ENCODE results near the gene TLNRD1.

Gene TLNRD1

DNA sequence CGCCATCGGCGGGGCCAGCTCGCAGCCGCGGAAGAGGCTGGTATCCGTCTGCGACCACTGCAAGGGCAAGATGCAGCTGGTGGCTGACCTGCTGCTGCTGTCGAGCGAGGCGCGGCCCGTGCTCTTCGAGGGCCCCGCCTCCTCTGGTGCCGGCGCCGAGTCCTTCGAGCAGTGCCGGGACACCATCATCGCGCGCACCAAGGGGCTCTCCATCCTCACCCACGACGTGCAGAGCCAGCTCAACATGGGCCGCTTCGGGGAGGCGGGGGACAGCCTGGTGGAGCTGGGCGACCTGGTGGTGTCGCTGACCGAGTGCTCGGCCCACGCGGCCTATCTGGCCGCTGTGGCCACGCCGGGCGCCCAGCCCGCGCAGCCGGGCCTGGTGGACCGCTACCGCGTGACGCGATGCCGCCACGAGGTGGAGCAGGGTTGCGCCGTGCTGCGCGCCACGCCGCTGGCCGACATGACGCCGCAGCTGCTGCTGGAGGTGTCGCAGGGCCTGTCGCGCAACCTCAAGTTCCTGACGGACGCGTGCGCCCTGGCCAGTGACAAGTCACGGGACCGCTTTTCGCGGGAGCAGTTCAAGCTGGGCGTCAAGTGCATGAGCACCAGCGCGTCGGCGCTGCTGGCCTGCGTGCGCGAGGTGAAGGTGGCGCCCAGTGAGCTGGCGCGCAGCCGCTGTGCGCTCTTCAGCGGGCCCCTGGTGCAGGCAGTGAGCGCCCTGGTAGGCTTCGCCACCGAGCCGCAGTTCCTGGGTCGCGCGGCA, 1.8 kb downstream of the TLNRD1 start:
- H3K27ac ChIP-seq (ENCODE audit: low read length) = peak overlapping the region; percentile 51
- H3K27me3 ChIP-seq (ENCODE audit: low read depth, low read length) = no peaks in the 10 kb centered on the region
- peaks cover 3 to 28% of the 10 kb centered on the region in 2 donors for H3K4me1 ChIP-seq (ENCODE audit: control insufficient read depth in 1 of 2, insufficient read depth in 2 of 2, low read length in 2 of 2)
- no peaks in the 10 kb centered on the region for H3K9me3 ChIP-seq (ENCODE audit: control insufficient read depth in 1 of 2, low read length in 2 of 2)
- H3K36me3 ChIP-seq (ENCODE audit: control insufficient read depth in 1 of 2, insufficient read depth in 2 of 2, low read length in 2 of 2) = peaks cover 0 to 9% of the 10 kb centered on the region in 2 donors
- H3K4me3 ChIP-seq (ENCODE audit: low read depth in 1 of 2, low read length in 2 of 2) = peak overlapping the region; percentile 44 to 76

DNA sequence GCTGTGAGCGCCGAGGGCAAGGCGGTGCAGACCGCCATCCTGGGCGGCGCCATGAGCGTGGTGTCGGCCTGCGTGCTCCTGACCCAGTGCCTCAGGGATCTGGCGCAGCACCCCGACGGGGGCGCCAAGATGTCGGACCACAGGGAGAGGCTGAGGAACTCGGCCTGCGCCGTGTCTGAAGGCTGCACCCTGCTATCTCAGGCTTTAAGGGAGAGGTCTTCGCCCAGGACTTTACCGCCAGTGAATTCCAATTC, 2.3 kb downstream of the TLNRD1 start:
- no peak overlapping the region for H3K27ac ChIP-seq (ENCODE audit: low read length)
- H3K4me3 ChIP-seq (ENCODE audit: low read depth in 1 of 2, low read length in 2 of 2) = peak overlapping the region; percentile 31 to 76
- H3K36me3 ChIP-seq (ENCODE audit: control insufficient read depth in 1 of 2, insufficient read depth in 2 of 2, low read length in 2 of 2) = peaks cover 0 to 9% of the 10 kb centered on the region in 2 donors
- peaks cover 3 to 28% of the 10 kb centered on the region in 2 donors for H3K4me1 ChIP-seq (ENCODE audit: control insufficient read depth in 1 of 2, insufficient read depth in 2 of 2, low read length in 2 of 2)
- H3K27me3 ChIP-seq (ENCODE audit: low read depth, low read length) = no peaks in the 10 kb centered on the region
- H3K9me3 ChIP-seq (ENCODE audit: control insufficient read depth in 1 of 2, low read length in 2 of 2) = no peaks in the 10 kb centered on the region

DNA sequence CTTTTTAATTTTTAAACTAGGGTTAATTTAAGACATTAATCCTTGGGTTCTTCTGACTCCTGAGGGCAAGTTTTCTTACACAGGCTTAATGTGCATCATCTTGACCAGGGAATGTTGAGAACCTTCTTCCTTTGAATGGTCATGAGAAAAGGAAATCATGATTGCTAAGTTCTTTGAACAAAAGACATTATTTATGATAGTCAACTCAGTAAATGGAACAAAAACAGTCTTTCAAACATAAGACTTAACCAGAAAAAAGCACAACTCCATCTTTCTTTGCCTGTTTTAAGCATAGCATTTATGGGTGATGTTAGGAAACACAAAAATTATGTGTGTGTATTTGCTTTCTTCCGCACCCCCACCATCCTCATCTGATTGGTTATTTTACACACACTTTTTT, 5.4 kb downstream of the TLNRD1 start:
- Histone ChIP-seq H3K27me3 (ENCODE audit: low read depth, low read length) (no peaks in the 10 kb centered on the region), H3K27ac (ENCODE audit: low read length) (no peak overlapping the region), H3K4me1 (ENCODE audit: control insufficient read depth in 1 of 2, insufficient read depth in 2 of 2, low read length in 2 of 2) (peaks cover 3 to 28% of the 10 kb centered on the region in 2 donors), H3K4me3 (ENCODE audit: low read depth in 1 of 2, low read length in 2 of 2) (no peak overlapping the region), H3K9me3 (ENCODE audit: control insufficient read depth in 1 of 2, low read length in 2 of 2) (no peaks in the 10 kb centered on the region), H3K36me3 (ENCODE audit: control insufficient read depth in 1 of 2, insufficient read depth in 2 of 2, low read length in 2 of 2) (peaks cover 0 to 9% of the 10 kb centered on the region in 2 donors)

DNA sequence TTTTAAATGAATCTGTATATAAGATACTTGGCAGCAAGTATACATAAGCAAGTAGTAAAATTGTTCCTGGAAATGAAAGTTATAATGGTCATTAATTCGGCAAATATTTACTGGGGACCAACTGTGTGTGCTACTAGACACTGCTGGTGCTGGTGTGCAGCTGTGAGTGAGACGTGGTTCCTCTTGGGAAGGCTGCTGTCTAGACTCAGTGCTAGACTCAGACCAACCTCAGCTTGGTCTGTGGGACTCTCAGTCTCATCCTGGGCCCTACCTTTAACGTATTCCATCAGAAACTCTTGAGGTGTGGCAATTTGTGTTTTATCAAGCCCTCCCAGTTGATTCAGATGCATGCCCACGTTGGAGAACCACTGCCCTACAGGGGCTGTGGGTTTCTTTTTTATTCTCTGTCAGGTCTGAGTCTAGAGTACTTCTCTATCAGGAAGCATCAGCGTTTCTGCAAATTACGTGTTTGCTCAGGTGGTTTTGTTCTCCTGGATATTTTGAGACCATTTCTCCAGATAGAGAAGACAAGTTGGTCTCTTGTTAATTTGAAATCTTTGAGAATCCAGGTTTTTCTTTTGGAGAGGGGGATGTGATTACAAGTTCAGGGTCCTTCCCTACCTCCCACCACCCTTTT, 6.8 kb downstream of the TLNRD1 start:
- H3K4me1 ChIP-seq (ENCODE audit: control insufficient read depth in 1 of 2, insufficient read depth in 2 of 2, low read length in 2 of 2) = peaks cover 3 to 23% of the 10 kb centered on the region in 2 donors
- H3K36me3 ChIP-seq (ENCODE audit: control insufficient read depth in 1 of 2, insufficient read depth in 2 of 2, low read length in 2 of 2) = peaks cover 0 to 9% of the 10 kb centered on the region in 2 donors
- H3K27me3 ChIP-seq (ENCODE audit: low read depth, low read length) = no peaks in the 10 kb centered on the region
- H3K27ac ChIP-seq (ENCODE audit: low read length) = no peak overlapping the region
- no peak overlapping the region for H3K4me3 ChIP-seq (ENCODE audit: low read depth in 1 of 2, low read length in 2 of 2)
- no peaks in the 10 kb centered on the region for H3K9me3 ChIP-seq (ENCODE audit: control insufficient read depth in 1 of 2, low read length in 2 of 2)

DNA sequence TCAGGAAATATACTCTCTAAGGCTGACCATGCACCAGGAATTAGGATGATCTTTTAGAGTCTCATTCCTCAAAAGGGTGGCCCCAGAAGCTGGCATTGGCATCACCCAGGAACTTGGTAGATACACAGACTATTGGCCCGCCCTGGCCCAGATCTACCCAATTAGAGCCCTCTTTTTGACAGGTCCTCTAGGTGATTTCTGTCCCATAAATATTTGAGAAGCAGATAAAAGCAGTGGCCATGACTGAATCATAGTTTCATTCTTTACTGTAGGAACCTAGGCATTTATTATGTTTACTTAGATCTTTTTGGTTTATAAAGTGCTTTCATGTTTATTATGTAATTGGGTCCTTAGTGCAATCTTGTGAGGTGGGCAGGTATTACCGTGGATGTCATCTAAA, 7.6 kb downstream of the TLNRD1 start:
- Histone ChIP-seq H3K4me3 (ENCODE audit: low read depth in 1 of 2, low read length in 2 of 2) (no peak overlapping the region), H3K36me3 (ENCODE audit: control insufficient read depth in 1 of 2, insufficient read depth in 2 of 2, low read length in 2 of 2) (peaks cover 0 to 2% of the 10 kb centered on the region in 2 donors), H3K27ac (ENCODE audit: low read length) (no peak overlapping the region), H3K9me3 (ENCODE audit: control insufficient read depth in 1 of 2, low read length in 2 of 2) (no peaks in the 10 kb centered on the region), H3K4me1 (ENCODE audit: control insufficient read depth in 1 of 2, insufficient read depth in 2 of 2, low read length in 2 of 2) (peaks cover 3 to 16% of the 10 kb centered on the region in 2 donors), H3K27me3 (ENCODE audit: low read depth, low read length) (no peaks in the 10 kb centered on the region)

DNA sequence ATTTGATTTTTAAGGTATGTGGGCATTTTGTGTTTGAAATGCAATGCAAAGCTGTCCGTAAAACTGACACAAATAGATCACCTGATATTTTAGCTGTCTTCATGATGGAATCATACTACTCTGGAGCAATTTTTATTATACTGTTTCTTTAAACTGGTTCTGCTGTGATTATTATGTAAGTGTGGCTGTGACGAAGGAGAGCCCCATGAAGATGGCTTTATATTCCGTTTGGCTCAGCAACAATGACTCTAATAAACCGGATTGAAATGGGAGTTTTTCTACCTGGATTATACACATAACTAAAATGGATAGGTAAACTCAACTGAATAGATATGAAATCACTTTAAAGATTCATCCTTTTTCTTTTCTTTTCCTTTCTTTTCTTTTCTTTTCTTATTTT, 9.4 kb downstream of the TLNRD1 start:
- Histone ChIP-seq H3K9me3 (ENCODE audit: control insufficient read depth in 1 of 2, low read length in 2 of 2) (no peaks in the 10 kb centered on the region), H3K27ac (ENCODE audit: low read length) (no peak overlapping the region), H3K4me1 (ENCODE audit: control insufficient read depth in 1 of 2, insufficient read depth in 2 of 2, low read length in 2 of 2) (peaks cover 3 to 9% of the 10 kb centered on the region in 2 donors), H3K36me3 (ENCODE audit: control insufficient read depth in 1 of 2, insufficient read depth in 2 of 2, low read length in 2 of 2) (no peaks in the 10 kb centered on the region), H3K27me3 (ENCODE audit: low read depth, low read length) (no peaks in the 10 kb centered on the region), H3K4me3 (ENCODE audit: low read depth in 1 of 2, low read length in 2 of 2) (no peak overlapping the region)

DNA sequence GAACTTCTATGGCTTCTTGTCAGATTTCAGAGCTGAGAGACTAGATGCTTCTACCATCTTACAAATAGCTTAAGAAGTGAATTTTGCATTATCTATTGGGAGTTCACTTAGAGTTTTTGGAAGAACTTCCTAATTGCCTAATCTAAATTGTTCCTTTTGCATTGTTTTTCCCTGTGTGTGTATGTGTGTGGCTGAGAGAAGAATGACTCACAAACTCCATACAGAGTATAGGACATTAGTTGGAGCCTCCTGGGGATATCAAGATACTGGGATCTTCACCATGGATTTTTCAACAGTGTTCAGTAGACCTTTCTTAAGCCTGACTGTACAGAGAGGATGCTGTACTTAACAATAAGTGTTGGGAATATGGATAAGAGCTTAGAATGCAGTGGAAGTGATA, 10.9 kb downstream of the TLNRD1 start:
- Histone ChIP-seq H3K9me3 (ENCODE audit: control insufficient read depth in 1 of 2, low read length in 2 of 2) (no peaks in the 10 kb centered on the region), H3K4me3 (ENCODE audit: low read depth in 1 of 2, low read length in 2 of 2) (no peak overlapping the region), H3K27me3 (ENCODE audit: low read depth, low read length) (no peaks in the 10 kb centered on the region), H3K27ac (ENCODE audit: low read length) (no peak overlapping the region), H3K4me1 (ENCODE audit: control insufficient read depth in 1 of 2, insufficient read depth in 2 of 2, low read length in 2 of 2) (peaks cover 0 to 3% of the 10 kb centered on the region in 2 donors), H3K36me3 (ENCODE audit: control insufficient read depth in 1 of 2, insufficient read depth in 2 of 2, low read length in 2 of 2) (no peaks in the 10 kb centered on the region)

DNA sequence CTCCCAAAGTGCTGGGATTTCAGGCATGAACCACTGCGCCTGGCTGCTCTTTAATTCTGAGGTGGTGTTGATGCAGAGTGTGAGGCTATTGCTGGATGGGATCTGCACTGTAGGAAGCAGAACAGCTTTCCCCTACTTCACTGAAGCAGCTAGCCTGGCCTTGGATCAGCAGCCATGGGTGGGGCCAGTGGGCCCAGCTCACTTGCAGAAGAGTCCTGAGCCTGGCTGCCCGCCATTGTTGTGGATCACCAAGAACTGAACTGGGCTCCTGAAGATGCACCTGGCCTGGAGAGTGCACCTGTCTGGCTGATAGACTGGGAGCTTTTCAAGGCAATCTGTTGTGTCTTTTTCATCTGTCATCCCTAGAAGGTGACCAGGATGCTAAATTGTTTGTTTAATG, 11.9 kb downstream of the TLNRD1 start:
- no peaks in the 10 kb centered on the region for H3K36me3 ChIP-seq (ENCODE audit: control insufficient read depth in 1 of 2, insufficient read depth in 2 of 2, low read length in 2 of 2)
- no peak overlapping the region for H3K27ac ChIP-seq (ENCODE audit: low read length)

DNA sequence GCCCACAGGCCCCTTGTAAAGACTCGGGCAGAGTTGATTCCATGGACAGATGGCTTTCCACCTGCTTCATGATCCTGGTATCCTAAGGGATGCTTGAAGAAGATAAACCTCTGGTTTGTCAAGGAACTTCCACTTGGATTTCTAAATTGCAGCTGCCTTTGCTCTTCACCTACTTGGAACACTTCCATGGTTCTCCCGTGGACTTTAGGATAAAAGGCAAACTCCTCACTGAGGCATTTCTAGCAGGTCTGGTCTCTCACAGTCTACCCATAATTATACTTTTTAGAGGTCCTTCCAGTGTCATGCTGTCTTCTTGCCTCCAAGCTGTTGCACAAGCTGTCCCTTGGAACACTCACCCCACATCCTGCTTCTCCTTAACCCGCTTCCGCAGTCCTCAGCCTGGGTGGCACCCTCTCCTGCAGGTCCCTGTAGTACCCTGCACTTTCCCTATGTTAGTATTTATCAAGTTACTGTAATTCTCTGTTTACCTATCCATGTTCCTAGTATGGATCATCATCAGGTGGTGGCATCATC, 12.7 kb downstream of the TLNRD1 start:
- H3K36me3 ChIP-seq (ENCODE audit: control insufficient read depth in 1 of 2, insufficient read depth in 2 of 2, low read length in 2 of 2) = no peaks in the 10 kb centered on the region
- no peak overlapping the region for H3K27ac ChIP-seq (ENCODE audit: low read length)
- H3K4me1 ChIP-seq (ENCODE audit: control insufficient read depth in 1 of 2, insufficient read depth in 2 of 2, low read length in 2 of 2) = peaks cover 0 to 3% of the 10 kb centered on the region in 2 donors
- H3K4me3 ChIP-seq (ENCODE audit: low read depth in 1 of 2, low read length in 2 of 2) = no peak overlapping the region
- no peaks in the 10 kb centered on the region for H3K9me3 ChIP-seq (ENCODE audit: control insufficient read depth in 1 of 2, low read length in 2 of 2)
- no peaks in the 10 kb centered on the region for H3K27me3 ChIP-seq (ENCODE audit: low read depth, low read length)

More for the DNA sequence above, 11.9 kb downstream of the TLNRD1 start:
- no peaks in the 10 kb centered on the region for H3K27me3 ChIP-seq (ENCODE audit: low read depth, low read length)
- no peak overlapping the region for H3K4me3 ChIP-seq (ENCODE audit: low read depth in 1 of 2, low read length in 2 of 2)
- peaks cover 0 to 3% of the 10 kb centered on the region in 2 donors for H3K4me1 ChIP-seq (ENCODE audit: control insufficient read depth in 1 of 2, insufficient read depth in 2 of 2, low read length in 2 of 2)
- H3K9me3 ChIP-seq (ENCODE audit: control insufficient read depth in 1 of 2, low read length in 2 of 2) = no peaks in the 10 kb centered on the region

DNA sequence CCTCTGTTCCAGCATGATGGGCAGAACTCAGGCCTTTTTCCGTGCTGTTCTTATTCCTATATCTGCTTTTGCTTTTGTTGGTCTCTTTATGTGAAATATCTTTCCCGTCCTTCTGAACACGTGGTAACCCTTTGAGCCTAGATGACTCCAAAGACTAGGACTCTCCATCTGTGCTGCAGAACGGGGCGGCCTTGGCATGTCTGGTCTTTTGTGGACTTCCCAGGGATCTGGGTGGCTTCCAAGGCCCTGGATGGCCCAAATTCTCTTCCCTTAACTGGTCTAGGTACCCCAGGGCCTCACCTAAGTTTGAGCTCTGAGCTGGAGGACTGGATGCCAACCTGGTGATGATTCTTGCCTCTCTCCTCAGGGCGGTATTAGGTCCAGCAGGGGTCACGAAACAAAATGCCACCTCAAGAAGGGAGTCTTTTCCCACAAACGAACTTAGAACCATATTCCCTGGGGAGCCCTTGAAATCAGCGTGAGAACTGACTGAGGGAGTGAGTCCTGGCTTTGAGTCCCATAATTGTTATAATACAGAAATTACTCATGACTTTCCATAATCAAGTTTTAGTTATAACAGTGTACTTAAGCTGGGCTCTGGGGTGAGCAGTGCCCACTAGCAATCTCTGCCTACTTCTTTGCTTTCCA, 13.8 kb downstream of the TLNRD1 start:
- Histone ChIP-seq H3K4me3 (ENCODE audit: low read depth in 1 of 2, low read length in 2 of 2) (no peak overlapping the region), H3K27me3 (ENCODE audit: low read depth, low read length) (no peaks in the 10 kb centered on the region), H3K36me3 (ENCODE audit: control insufficient read depth in 1 of 2, insufficient read depth in 2 of 2, low read length in 2 of 2) (no peaks in the 10 kb centered on the region), H3K9me3 (ENCODE audit: control insufficient read depth in 1 of 2, low read length in 2 of 2) (no peaks in the 10 kb centered on the region), H3K4me1 (ENCODE audit: control insufficient read depth in 1 of 2, insufficient read depth in 2 of 2, low read length in 2 of 2) (peaks cover 0 to 3% of the 10 kb centered on the region in 2 donors), H3K27ac (ENCODE audit: low read length) (no peak overlapping the region)

DNA sequence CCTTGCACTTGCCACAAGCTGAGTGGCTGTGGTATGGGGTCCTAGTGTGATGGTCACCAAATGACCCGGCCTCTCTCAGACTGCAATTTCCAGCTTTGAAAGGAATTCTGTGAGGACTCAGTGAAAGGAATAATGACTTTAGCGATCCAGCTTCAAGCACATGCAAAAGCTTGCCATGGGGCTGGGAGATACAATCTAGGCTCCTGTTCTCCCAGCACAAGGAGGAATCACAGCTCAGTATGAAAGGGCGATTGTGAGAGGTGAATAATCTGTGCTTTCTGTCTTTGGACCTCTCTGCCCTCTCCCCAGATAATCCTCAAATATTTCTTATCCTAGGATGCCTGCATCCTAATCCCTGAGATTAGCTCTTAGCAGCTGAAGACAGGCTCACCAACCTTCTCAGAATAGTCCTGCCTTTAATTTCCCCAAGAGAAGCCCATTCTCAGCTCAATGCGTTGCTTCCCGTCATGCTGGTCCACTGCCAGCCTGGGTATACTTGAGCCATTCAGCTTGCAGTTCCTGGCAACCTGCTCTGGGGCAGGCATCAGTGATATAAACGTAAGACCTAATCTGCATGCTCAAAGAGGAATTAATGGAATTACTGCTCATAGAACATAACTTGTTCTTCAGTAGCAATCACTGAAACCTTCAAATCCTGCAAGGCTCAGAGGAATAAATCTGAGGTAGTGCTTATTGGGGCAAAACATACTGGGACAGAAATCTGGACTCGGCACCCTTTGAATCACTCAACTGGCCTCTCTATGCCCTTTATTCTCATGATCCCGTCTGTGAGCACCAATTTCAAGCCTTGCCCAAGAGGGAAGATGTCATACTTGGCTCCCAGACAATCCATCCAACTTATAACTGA, 15.1 kb downstream of the TLNRD1 start:
- H3K4me3 ChIP-seq (ENCODE audit: low read depth in 1 of 2, low read length in 2 of 2) = no peak overlapping the region
- peaks cover 0 to 3% of the 10 kb centered on the region in 2 donors for H3K4me1 ChIP-seq (ENCODE audit: control insufficient read depth in 1 of 2, insufficient read depth in 2 of 2, low read length in 2 of 2)
- no peaks in the 10 kb centered on the region for H3K27me3 ChIP-seq (ENCODE audit: low read depth, low read length)
- H3K27ac ChIP-seq (ENCODE audit: low read length) = peak overlapping the region; percentile 4
- no peaks in the 10 kb centered on the region for H3K36me3 ChIP-seq (ENCODE audit: control insufficient read depth in 1 of 2, insufficient read depth in 2 of 2, low read length in 2 of 2)
- no peaks in the 10 kb centered on the region for H3K9me3 ChIP-seq (ENCODE audit: control insufficient read depth in 1 of 2, low read length in 2 of 2)
